Mesenchymal stem cell (in vitro differentiated cells and primary cell): ENCODE measurements around the gene POLN.

Experiments
- DNase-seq: peaks from one replicate; pipeline ENCODE4 v3.0.0-alpha.2; 2013
- H2AFZ ChIP-seq: one replicate; pipeline ENCODE4 v1.6.1; 2013; ENCODE audit warnings: low read depth, mild to moderate bottlenecking, control low read depth, inconsistent platforms, low read length, moderate library complexity
- H2AK5ac ChIP-seq: 2 replicates; pipeline ENCODE4 v1.6.1; 2013; ENCODE audit warnings: low read length, moderate library complexity, mild to moderate bottlenecking, inconsistent platforms; ENCODE audit not compliant: severe bottlenecking
- H2BK120ac ChIP-seq: one replicate; pipeline ENCODE4 v1.6.1; 2013; ENCODE audit warnings: low read depth, mild to moderate bottlenecking, inconsistent platforms, low read length, moderate library complexity
- H2BK12ac ChIP-seq, 2 experiments: one replicate each; pipeline ENCODE4 v1.6.1; 2013; ENCODE audit warnings: inconsistent platforms in 2 of 2, low read length in 2 of 2, mild to moderate bottlenecking in 2 of 2, moderate library complexity in 2 of 2, control low read depth in 1 of 2
- H2BK15ac ChIP-seq: one replicate; pipeline ENCODE4 v1.6.1; 2013; ENCODE audit warnings: mild to moderate bottlenecking, low read depth, inconsistent platforms; ENCODE audit not compliant: poor library complexity, severe bottlenecking
- H2BK5ac ChIP-seq: 2 replicates; pipeline ENCODE4 v1.6.1; 2013; ENCODE audit warnings: low read depth, mild to moderate bottlenecking, low read length, control low read depth, inconsistent platforms; ENCODE audit not compliant: poor library complexity, severe bottlenecking
- H3K14ac ChIP-seq, 2 experiments: one replicate each; pipeline ENCODE4 v1.6.1; 2013; ENCODE audit warnings: inconsistent platforms in 2 of 2, low read length in 2 of 2, control low read depth in 1 of 2, mild to moderate bottlenecking in 1 of 2, moderate library complexity in 1 of 2
- H3K18ac ChIP-seq, 2 experiments: one replicate each; pipeline ENCODE4 v1.6.1; 2013; ENCODE audit warnings: inconsistent platforms in 2 of 2, low read length in 2 of 2, control low read depth in 1 of 2, low read depth in 1 of 2, mild to moderate bottlenecking in 1 of 2
- H3K23ac ChIP-seq, 2 experiments: one replicate each; pipeline ENCODE4 v1.6.1; 2013; ENCODE audit warnings: inconsistent platforms in 2 of 2, low read length in 2 of 2, mild to moderate bottlenecking in 2 of 2, moderate library complexity in 2 of 2, control low read depth in 1 of 2
- H3K27ac ChIP-seq: 2 replicates; pipeline ENCODE4 v1.5.1; 2013; ENCODE audit warnings: mild to moderate bottlenecking, moderate library complexity, low read length, control low read depth, inconsistent platforms; ENCODE audit not compliant: poor library complexity, severe bottlenecking
- H3K27me3 ChIP-seq, 2 experiments: 2 replicates each; pipeline versions ENCODE4 v1.6.1 to v1.7.0; 2013; ENCODE audit warnings: low read length in 2 of 2, mild to moderate bottlenecking in 2 of 2, moderate library complexity in 2 of 2, control low read depth in 1 of 2, inconsistent platforms in 1 of 2; ENCODE audit not compliant: control insufficient read depth in 1 of 2, insufficient read depth in 1 of 2
- H3K36me3 ChIP-seq, 2 experiments: 2 replicates each; pipeline versions ENCODE4 v1.6.1 to v1.7.0; 2013; ENCODE audit warnings: low read length in 2 of 2, control low read depth in 1 of 2, inconsistent platforms in 1 of 2, low read depth in 1 of 2, mild to moderate bottlenecking in 1 of 2; ENCODE audit not compliant: insufficient read depth in 2 of 2, control insufficient read depth in 1 of 2
- H3K4ac ChIP-seq, 2 experiments: one replicate each; pipeline ENCODE4 v1.6.1; 2013; ENCODE audit warnings: inconsistent platforms in 2 of 2, low read length in 2 of 2, mild to moderate bottlenecking in 2 of 2, moderate library complexity in 2 of 2, control low read depth in 1 of 2, low read depth in 1 of 2
- H3K4me1 ChIP-seq: 2 replicates; pipeline ENCODE4 v1.6.1; 2013; ENCODE audit warnings: low read depth, low read length, control low read depth; ENCODE audit not compliant: control insufficient read depth, insufficient read depth
- H3K4me2 ChIP-seq: 2 replicates; pipeline ENCODE4 v1.6.1; 2013; ENCODE audit warnings: low read length, mild to moderate bottlenecking, inconsistent platforms; ENCODE audit not compliant: poor library complexity, severe bottlenecking
- H3K4me3 ChIP-seq, 2 experiments: 2 replicates each; pipeline versions ENCODE4 v1.5.1 to v1.7.0; 2013; ENCODE audit warnings: low read length in 2 of 2, mild to moderate bottlenecking in 2 of 2, control low read depth in 1 of 2, low read depth in 1 of 2; ENCODE audit not compliant: insufficient read depth in 1 of 2
- H3K79me1 ChIP-seq: replicated peaks from 2 replicates; pipeline ENCODE4 v1.6.1; 2013; ENCODE audit warnings: mild to moderate bottlenecking, control low read depth, low read length, inconsistent platforms; ENCODE audit not compliant: poor library complexity, severe bottlenecking
- H3K9ac ChIP-seq: 2 replicates; pipeline ENCODE4 v1.7.0; 2013; ENCODE audit warnings: mild to moderate bottlenecking, low read length, moderate library complexity
- H3K9me3 ChIP-seq: 2 replicates; pipeline ENCODE4 v1.7.0; 2013; ENCODE audit warnings: mild to moderate bottlenecking, low read length; ENCODE audit not compliant: control insufficient read depth
- H4K8ac ChIP-seq: one replicate; pipeline ENCODE4 v1.6.1; 2013; ENCODE audit warnings: inconsistent platforms, mild to moderate bottlenecking, low read length, moderate library complexity
- H4K91ac ChIP-seq: one replicate; pipeline ENCODE4 v1.6.1; 2013; ENCODE audit warnings: mild to moderate bottlenecking, low read length, inconsistent platforms
- WGBS: methylation state at CpG from one replicate; pipeline ENCODE4 v1.1.7; 2013; ENCODE audit warnings: mixed read lengths; 5-methylcytosine and 5-hydroxymethylcytosine counted together

The POLN gene

DNA sequence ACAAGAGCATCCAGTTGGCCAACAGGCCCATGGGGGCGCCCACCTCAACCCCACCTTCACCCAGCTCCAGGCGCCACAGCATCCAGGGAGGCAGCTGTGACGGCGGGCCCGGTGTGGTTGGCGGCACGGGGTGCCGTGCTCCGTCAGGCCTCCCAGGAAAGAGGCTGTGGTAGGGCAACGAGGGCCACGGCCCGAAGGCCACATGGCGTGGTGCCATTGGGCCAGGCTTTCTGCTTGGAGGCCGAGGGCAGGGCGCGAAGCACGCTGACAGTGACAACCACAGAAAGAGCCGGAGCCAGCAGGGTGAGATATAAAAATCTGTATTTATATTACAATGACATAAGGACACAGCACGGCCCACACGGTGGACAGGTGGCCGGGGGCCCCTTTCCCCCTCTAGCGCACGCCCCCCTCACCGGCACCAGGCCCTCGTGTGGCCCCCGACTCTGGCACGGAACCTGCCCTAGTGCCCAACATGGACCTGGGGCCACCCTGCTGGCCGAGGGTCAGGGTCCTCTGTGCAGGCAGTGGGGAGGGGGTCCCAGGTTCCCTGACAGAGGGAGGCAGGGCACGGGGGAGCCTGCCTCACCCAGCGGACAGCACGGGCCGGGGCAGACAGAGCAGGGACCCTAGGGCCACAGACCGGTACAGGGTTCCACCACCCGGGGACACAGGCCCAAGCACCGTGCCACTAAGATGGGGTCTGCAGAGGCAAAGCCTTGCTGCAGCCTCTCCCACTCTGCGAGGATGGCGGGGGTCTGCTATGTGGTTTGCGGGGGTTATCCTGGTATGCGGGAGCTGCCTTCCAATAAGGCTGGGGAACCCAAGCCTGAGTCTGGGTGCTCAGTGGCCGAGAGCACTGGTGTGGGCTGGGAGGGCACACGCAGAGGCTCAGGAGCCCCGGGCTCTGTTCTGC lies 5.5 kb upstream of the POLN start:
- no peak overlapping the region for H2BK15ac ChIP-seq
- no peak overlapping the region for H4K91ac ChIP-seq
- WGBS = 96% methylated on average over 37 of the region's 42 CpGs

GRCh38 chr4:2246384-2247127 lies 4.6 kb upstream of the POLN start:
- H2BK15ac ChIP-seq = no peak overlapping the region

More for the DNA sequence above, 5.5 kb upstream of the POLN start:
- H3K14ac ChIP-seq = no peak overlapping the region
- no peak overlapping the region for H2BK12ac ChIP-seq
- no peak overlapping the region for H3K4me2 ChIP-seq
- no peak overlapping the region for H3K23ac ChIP-seq
- H2BK5ac ChIP-seq = no peak overlapping the region
- H3K27me3 ChIP-seq = no peaks in the 10 kb centered on the region
- no peak overlapping the region for H3K27ac ChIP-seq
- H2BK120ac ChIP-seq = no peak overlapping the region
- no peak for DNase-seq
- H2AK5ac ChIP-seq = no peak overlapping the region
- H3K4me1 ChIP-seq = peaks cover 3% of the 10 kb centered on the region
- H3K79me1 ChIP-seq = peaks cover 32% of the 10 kb centered on the region
- H2AFZ ChIP-seq = no peak overlapping the region
- no peaks in the 10 kb centered on the region for H3K9me3 ChIP-seq
- no peak overlapping the region for H3K18ac ChIP-seq
- no peak overlapping the region for H3K9ac ChIP-seq
- no peak overlapping the region for H4K8ac ChIP-seq
- H3K4ac ChIP-seq = no peak overlapping the region
- peaks cover 35 to 62% of the 10 kb centered on the region in 2 experiments for H3K36me3 ChIP-seq
- no peak overlapping the region for H3K4me3 ChIP-seq

DNA sequence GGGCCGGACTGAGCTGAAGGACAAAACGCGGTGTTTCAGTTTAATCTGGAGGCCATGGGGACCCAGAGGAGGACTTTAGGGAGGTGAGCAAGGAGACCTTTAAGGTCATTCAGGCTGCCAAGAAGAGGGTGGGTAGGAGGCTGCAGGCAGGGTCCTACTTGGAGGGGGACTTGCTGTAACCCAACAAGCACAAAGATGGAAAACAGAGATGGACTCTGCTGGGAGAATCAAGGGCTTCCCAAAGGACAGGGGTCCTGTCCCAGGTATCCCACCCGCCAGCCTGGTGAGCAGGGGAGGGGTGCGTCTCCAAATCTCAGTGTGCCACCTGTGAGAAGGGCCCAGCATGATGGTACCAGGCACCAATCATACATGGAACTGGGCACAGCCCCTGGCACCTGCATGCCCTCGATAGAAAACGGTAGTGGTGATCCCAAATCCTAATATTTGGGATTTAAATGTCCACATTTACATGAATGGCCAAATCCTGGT lies 3.9 kb upstream of the POLN start:
- Histone ChIP-seq H3K27ac (no peak overlapping the region), H3K27me3 (no peaks in the 10 kb centered on the region), H2AFZ (no peak overlapping the region), H4K91ac (no peak overlapping the region), H3K4me3 (no peak overlapping the region), H3K18ac (no peak overlapping the region), H3K14ac (no peak overlapping the region), H3K9me3 (no peaks in the 10 kb centered on the region), H3K36me3 (peaks cover 26 to 47% of the 10 kb centered on the region in 2 experiments), H2BK15ac (no peak overlapping the region), H2BK5ac (no peak overlapping the region), H2BK120ac (no peak overlapping the region), H3K4me2 (no peak overlapping the region), H3K4ac (no peak overlapping the region), H2AK5ac (no peak overlapping the region), H2BK12ac (no peak overlapping the region), H3K79me1 (peaks cover 19% of the 10 kb centered on the region), H3K9ac (no peak overlapping the region), H3K23ac (no peak overlapping the region), H4K8ac (no peak overlapping the region), H3K4me1 (peaks cover 7% of the 10 kb centered on the region)
- WGBS = 96% methylated on average over 7 of the region's 7 CpGs
- no peak for DNase-seq

More at GRCh38 chr4:2246384-2247127, 4.6 kb upstream of the POLN start:
- Histone ChIP-seq H2BK120ac (no peak overlapping the region), H2BK12ac (no peak overlapping the region), H3K27ac (no peak overlapping the region), H3K79me1 (peaks cover 24% of the 10 kb centered on the region), H3K4me3 (no peak overlapping the region), H3K27me3 (no peaks in the 10 kb centered on the region), H3K9me3 (no peaks in the 10 kb centered on the region), H3K18ac (no peak overlapping the region), H3K14ac (no peak overlapping the region), H4K8ac (no peak overlapping the region), H2AFZ (no peak overlapping the region), H3K4me2 (no peak overlapping the region), H3K4me1 (peaks cover 5% of the 10 kb centered on the region), H3K23ac (no peak overlapping the region), H3K36me3 (peaks cover 29 to 54% of the 10 kb centered on the region in 2 experiments), H3K4ac (no peak overlapping the region), H3K9ac (no peak overlapping the region), H2AK5ac (no peak overlapping the region), H4K91ac (no peak overlapping the region), H2BK5ac (no peak overlapping the region)
- 96% methylated on average over 19 of the region's 19 CpGs for WGBS
- no peak for DNase-seq
